Subcutaneous abdominal adipose tissue (tissue), 5 donors: ENCODE results near the gene RNF212B.
"Not testable (repeated sequence)": the region's sequence is repeated elsewhere in the genome, so short reads cannot be mapped to it uniquely, and the experiment has no call there.

ENCODE experiments used
- H3K27ac ChIP-seq: one replicate; pipeline ENCODE4 v1.7.0; 2013; ENCODE audit warnings: low read depth, mild to moderate bottlenecking, inconsistent platforms, low read length, moderate library complexity
- H3K27me3 ChIP-seq, 5 donors: one replicate each; pipeline ENCODE4 v1.7.0; 2013; ENCODE audit warnings: low read length in 5 of 5, inconsistent platforms in 1 of 5; ENCODE audit not compliant: control insufficient read depth in 5 of 5, insufficient read depth in 4 of 5
- H3K36me3 ChIP-seq, 5 donors: one replicate each; pipeline ENCODE4 v1.7.0; 2013; ENCODE audit warnings: low read length in 5 of 5; ENCODE audit not compliant: control insufficient read depth in 5 of 5, insufficient read depth in 5 of 5
- H3K4me1 ChIP-seq, 5 donors: one replicate each; pipeline ENCODE4 v1.7.0; 2013; ENCODE audit warnings: low read length in 5 of 5, mild to moderate bottlenecking in 3 of 5, moderate library complexity in 1 of 5; ENCODE audit not compliant: control insufficient read depth in 5 of 5, insufficient read depth in 5 of 5
- H3K4me3 ChIP-seq, 5 donors: one replicate each; pipeline ENCODE4 v1.7.0; 2013; ENCODE audit warnings: low read length in 5 of 5, low read depth in 1 of 5
- H3K9ac ChIP-seq, 5 donors: one replicate each; pipeline ENCODE4 v1.7.0; 2013; ENCODE audit warnings: low read length in 5 of 5, mild to moderate bottlenecking in 4 of 5, moderate library complexity in 3 of 5
- H3K9me3 ChIP-seq, 5 donors: one replicate each; pipeline ENCODE4 v1.7.0; 2013; ENCODE audit warnings: low read length in 5 of 5; ENCODE audit not compliant: control insufficient read depth in 5 of 5
- donor health status: healthy.
- donor health status: healthy.
- donor health status: healthy.
- donor health status: healthy.
- donor health status: healthy.

The RNF212B gene

DNA sequence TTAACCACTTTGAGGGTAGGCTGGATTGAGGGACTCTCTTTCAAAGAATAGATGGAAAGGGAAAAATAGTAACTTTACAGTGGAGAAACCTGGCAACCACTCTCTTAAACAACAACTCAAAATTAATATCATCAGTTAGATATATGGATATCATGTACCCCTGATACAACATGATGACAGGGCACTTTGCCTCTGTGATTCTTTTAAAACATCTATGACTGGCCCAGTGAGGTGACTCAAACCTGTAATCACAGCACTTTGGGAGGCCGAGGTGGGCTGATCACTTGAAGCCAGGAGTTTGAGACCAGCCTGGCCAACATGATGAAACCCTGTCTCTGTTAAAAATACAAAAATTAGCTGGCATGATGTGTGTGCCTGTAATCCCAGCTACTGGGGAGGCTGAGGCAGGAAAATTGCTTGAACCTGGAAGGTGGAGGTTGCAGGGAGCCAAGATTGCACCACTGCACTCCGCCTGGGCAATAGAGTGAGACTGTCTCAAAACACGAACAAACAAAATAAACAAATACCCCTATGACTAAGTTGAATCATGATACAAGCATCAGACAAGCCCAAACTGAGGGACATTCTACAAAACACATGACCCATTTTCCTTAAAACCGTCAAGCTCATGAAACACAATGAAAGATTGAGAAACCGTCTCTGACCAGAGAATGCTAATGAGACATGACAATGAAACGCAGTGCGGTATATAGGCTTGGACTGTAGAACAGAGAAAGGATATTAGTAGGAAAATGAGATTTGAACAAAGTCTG is 27.9 kb upstream of the RNF212B start:
- H3K27ac ChIP-seq = no peak overlapping the region
- H3K4me3 ChIP-seq = no peak overlapping the region
- H3K36me3 ChIP-seq = no peaks in the 10 kb centered on the region
- H3K27me3 ChIP-seq = no peaks in the 10 kb centered on the region
- H3K9ac ChIP-seq = no peak overlapping the region
- H3K4me1 ChIP-seq = no peaks in the 10 kb centered on the region
- H3K9me3 ChIP-seq = peaks cover 0 to under 1% (median 0%) of the 10 kb centered on the region in 5 donors

DNA sequence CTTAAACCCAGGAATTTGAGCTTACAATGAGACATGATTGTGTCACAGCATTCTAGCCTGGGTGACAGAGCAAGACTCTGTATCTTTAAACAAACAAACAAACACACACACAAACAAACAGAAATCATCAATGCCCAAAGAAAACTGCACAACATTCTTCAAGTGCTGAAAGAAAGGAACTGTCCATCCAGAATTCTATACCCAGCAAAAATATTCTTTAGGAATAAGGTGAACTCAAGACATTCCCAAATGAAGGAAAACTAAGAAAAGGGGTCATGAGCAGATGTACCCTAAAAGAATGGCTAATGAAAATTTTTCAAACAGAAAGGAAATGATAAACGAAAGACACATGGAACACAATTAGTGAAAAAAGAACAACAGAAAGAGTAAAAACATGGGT is 22.3 kb upstream of the RNF212B start:
- no peak overlapping the region for H3K27ac ChIP-seq
- no peak overlapping the region for H3K9ac ChIP-seq
- peaks cover 0 to 2% (median 0%) of the 10 kb centered on the region in 5 donors for H3K9me3 ChIP-seq
- H3K36me3 ChIP-seq = no peaks in the 10 kb centered on the region
- no peaks in the 10 kb centered on the region for H3K4me1 ChIP-seq
- H3K27me3 ChIP-seq = no peaks in the 10 kb centered on the region
- H3K4me3 ChIP-seq = no peak overlapping the region

DNA sequence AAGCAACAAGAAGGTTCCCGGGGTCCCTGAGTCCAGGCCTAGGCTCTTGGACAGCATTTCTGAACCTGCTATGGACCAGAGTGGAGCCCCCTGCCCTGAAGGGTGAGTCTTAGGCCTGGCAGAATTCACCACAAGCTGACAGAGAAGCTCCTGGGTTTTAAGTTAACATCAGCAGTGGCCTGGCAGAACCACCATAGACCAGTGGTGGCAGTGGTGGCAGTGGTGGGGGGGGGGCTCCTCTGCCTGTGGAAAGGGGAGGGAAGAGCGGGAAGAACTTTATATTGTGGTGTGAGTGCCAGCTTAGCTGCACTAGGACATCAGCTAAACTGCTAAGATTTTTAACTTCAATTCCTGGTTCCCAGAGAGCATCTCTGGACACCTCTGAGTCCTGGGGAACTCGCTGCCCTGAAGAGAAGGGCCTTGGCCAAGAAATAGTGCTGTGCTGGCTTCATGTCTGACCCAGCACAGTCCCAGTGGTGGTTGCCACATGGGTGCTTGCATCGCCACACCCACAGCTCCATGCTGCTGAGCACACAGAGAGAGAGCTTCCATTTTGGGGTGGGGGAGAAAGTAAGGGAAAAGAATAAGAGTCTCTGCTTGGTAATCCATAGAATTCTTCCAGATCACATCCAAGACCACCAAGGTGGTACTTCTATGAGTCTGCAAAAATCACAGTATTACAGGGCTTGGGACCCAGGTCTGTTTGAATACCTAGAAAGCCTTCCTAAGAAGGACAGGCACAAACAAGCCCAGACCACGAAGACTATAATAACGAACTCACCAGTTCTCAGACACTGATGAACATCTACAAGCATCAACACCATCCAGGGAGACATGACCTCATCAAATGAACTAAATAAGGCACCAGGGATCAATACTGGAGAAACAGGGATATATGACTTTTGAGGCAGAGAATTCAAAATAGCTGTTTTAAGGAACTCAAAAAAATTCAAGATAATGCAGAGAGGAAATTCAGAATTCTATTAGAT is 20.4 kb upstream of the RNF212B start:
- H3K9me3 ChIP-seq = peaks cover 0 to 2% (median 0%) of the 10 kb centered on the region in 5 donors

GRCh38 chr14:23219075-23219474 is 18.7 kb upstream of the RNF212B start:
- Histone ChIP-seq H3K9ac (no peak overlapping the region), H3K4me3 (no peak overlapping the region), H3K27ac (no peak overlapping the region), H3K9me3 (peaks cover 0 to 4% (median 0%) of the 10 kb centered on the region in 5 donors), H3K4me1 (no peaks in the 10 kb centered on the region), H3K27me3 (no peaks in the 10 kb centered on the region), H3K36me3 (no peaks in the 10 kb centered on the region)

More for the DNA sequence above, 20.4 kb upstream of the RNF212B start:
- Histone ChIP-seq H3K9ac (no peak overlapping the region), H3K4me1 (no peaks in the 10 kb centered on the region), H3K4me3 (no peak overlapping the region), H3K27me3 (no peaks in the 10 kb centered on the region), H3K36me3 (no peaks in the 10 kb centered on the region), H3K27ac (no peak overlapping the region)

- H3K9ac ChIP-seq, H3K36me3 ChIP-seq, H3K4me3 ChIP-seq, H3K27me3 ChIP-seq, H3K9me3 ChIP-seq, H3K27ac ChIP-seq, H3K4me1 ChIP-seq: not testable (repeated sequence)
These were observed 12.8 kb upstream of the RNF212B start for GRCh38 chr14:23224958-23225357.

DNA sequence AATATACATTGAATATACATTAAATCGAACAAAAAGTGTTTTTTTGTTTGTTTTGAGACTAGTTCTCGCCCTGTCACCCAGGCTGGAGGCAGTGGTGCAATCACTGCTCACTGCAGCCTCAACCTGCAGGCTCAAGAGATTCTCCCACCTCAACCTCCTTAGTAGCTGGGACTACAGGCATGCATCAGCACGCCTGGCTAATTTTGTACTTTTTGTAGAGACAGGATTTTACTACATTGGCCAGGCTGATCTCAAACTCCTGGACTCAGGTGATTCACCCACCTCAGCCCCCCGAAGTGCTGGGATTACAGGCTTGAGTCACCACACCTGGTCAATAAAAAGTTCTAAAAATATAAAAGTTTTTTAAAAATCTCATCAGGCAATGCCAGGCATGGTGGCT is 10.2 kb upstream of the RNF212B start:
- no peaks in the 10 kb centered on the region for H3K4me1 ChIP-seq
- no peak overlapping the region for H3K27ac ChIP-seq
- H3K36me3 ChIP-seq = no peaks in the 10 kb centered on the region
- no peaks in the 10 kb centered on the region for H3K27me3 ChIP-seq
- H3K9ac ChIP-seq = no peak overlapping the region
- peaks cover 0 to 7% (median 0%) of the 10 kb centered on the region in 5 donors for H3K9me3 ChIP-seq
- H3K4me3 ChIP-seq = no peak overlapping the region

GRCh38 chr14:23228812-23229211 is 8.9 kb upstream of the RNF212B start:
- Histone ChIP-seq H3K27me3 (no peaks in the 10 kb centered on the region), H3K9ac (no peak overlapping the region), H3K27ac (no peak overlapping the region), H3K4me1 (no peaks in the 10 kb centered on the region), H3K9me3 (peaks cover 0 to 7% (median 0%) of the 10 kb centered on the region in 5 donors), H3K36me3 (no peaks in the 10 kb centered on the region), H3K4me3 (no peak overlapping the region)

DNA sequence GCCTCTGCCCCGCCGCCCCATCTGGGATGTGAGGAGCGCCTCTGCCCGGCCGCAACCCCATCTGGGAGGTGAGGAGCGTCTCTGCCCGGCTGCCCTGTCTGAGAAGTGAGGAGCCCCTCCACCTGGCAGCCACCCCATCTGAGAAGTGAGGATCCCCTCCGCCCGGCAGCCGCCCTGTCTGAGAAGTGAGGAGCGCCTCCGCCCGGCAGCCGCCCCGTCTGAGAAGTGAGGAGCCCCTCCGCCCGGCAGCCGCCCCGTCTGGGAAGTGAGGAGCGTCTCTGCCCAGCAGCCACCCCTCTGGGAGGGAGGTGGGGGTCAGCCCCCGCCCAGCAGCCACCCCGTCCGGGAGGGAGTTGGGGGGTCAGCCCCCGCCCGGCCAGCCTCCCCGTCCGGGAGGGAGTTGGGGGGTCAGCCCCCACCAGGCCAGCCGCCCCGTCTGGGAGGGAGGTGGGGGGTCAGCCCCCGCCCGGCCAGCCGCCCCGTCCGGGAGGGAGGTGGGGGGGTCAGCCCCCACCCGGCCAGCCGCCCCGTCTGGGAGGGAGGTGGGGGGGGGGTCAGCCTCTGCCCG is 5.4 kb upstream of the RNF212B start:
- H3K9me3 ChIP-seq, H3K27me3 ChIP-seq, H3K36me3 ChIP-seq, H3K4me1 ChIP-seq, H3K4me3 ChIP-seq, H3K9ac ChIP-seq, H3K27ac ChIP-seq: not testable (repeated sequence)

GRCh38 chr14:23240661-23241060 is 2.9 kb downstream of the RNF212B start:
- no peaks in the 10 kb centered on the region for H3K9me3 ChIP-seq
- no peaks in the 10 kb centered on the region for H3K27me3 ChIP-seq
- H3K36me3 ChIP-seq = no peaks in the 10 kb centered on the region
- no peak overlapping the region for H3K9ac ChIP-seq
- no peak overlapping the region for H3K27ac ChIP-seq
- H3K4me3 ChIP-seq = no peak overlapping the region
- peaks cover 0 to 9% (median 9%) of the 10 kb centered on the region in 5 donors for H3K4me1 ChIP-seq
